ENCODE measurements around the gene EMP1.

EMP1 gene

DNA sequence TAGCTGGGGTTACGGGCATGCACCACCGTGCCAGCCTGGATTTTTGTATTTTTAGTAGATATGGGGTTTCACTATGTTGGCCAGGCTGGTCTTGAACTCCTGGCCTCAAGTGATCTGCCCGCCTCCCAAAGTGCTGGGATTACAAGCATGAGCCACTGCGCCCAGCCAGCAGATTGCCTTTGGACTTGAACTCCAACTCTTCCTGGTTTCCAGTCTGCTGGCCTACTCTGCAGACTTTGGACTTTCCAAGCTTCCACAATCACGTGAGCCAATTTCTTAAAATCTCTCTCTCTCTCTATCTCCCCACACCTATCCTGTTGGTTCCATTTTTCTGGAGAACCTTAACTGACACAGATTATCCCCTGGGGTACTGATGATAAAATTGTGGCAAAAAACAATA, 55.0 kb downstream of the EMP1 start:
- Histone ChIP-seq H3K27me3 (ENCODE audit: insufficient read depth, low read length) (no peaks in the 10 kb centered on the region), H2AFZ (ENCODE audit: low read length) (no peak overlapping the region), H3F3A (ENCODE audit: insufficient read depth, low read length) (no peaks in the 10 kb centered on the region), H3K9ac (ENCODE audit: low read length) (no peak overlapping the region), H3K4me2 (ENCODE audit: low read length) (no peak overlapping the region), H3K9me2 (ENCODE audit: low read depth, low read length) (no peaks in the 10 kb centered on the region), H3K9me3 (ENCODE audit: low read length) (no peaks in the 10 kb centered on the region), H4K20me1 (ENCODE audit: insufficient read depth, low read length) (no peaks in the 10 kb centered on the region), H3K79me2 (ENCODE audit: insufficient read depth, low read length) (no peaks in the 10 kb centered on the region), H3K4me3 (ENCODE audit: low read depth, low read length, poor library complexity, severe bottlenecking) (no peak overlapping the region), H3K4me1 (ENCODE audit: insufficient read depth, low read length, severe bottlenecking) (peaks cover 6% of the 10 kb centered on the region), H3K36me3 (ENCODE audit: insufficient read depth, low read length) (no peaks in the 10 kb centered on the region), H3K27ac (ENCODE audit: low read depth, low read length, poor library complexity, severe bottlenecking) (no peak overlapping the region)
- TF ChIP-seq CTCF (IDR thresholded peaks at IDR 0.05; ENCODE audit: low read length) (no peak), EZH2 (IDR thresholded peaks at IDR 0.05; ENCODE audit: borderline replicate concordance, low read length) (no peak)

GRCh38 chr12:13252024-13252423, 55.5 kb downstream of the EMP1 start:
- Histone ChIP-seq H3K9me3 (ENCODE audit: low read length) (no peaks in the 10 kb centered on the region), H3K9me2 (ENCODE audit: low read depth, low read length) (no peaks in the 10 kb centered on the region), H3K27me3 (ENCODE audit: insufficient read depth, low read length) (no peaks in the 10 kb centered on the region), H3K4me3 (ENCODE audit: low read depth, low read length, poor library complexity, severe bottlenecking) (no peak overlapping the region), H3K4me1 (ENCODE audit: insufficient read depth, low read length, severe bottlenecking) (peaks cover 6% of the 10 kb centered on the region), H3K27ac (ENCODE audit: low read depth, low read length, poor library complexity, severe bottlenecking) (no peak overlapping the region), H3K36me3 (ENCODE audit: insufficient read depth, low read length) (no peaks in the 10 kb centered on the region), H3K9ac (ENCODE audit: low read length) (no peak overlapping the region), H3K4me2 (ENCODE audit: low read length) (no peak overlapping the region), H3K79me2 (ENCODE audit: insufficient read depth, low read length) (no peaks in the 10 kb centered on the region), H4K20me1 (ENCODE audit: insufficient read depth, low read length) (no peaks in the 10 kb centered on the region), H2AFZ (ENCODE audit: low read length) (no peak overlapping the region), H3F3A (ENCODE audit: insufficient read depth, low read length) (no peaks in the 10 kb centered on the region)
- TF ChIP-seq EZH2 (IDR thresholded peaks at IDR 0.05; ENCODE audit: borderline replicate concordance, low read length) (no peak), CTCF (IDR thresholded peaks at IDR 0.05; ENCODE audit: low read length) (no peak)

DNA sequence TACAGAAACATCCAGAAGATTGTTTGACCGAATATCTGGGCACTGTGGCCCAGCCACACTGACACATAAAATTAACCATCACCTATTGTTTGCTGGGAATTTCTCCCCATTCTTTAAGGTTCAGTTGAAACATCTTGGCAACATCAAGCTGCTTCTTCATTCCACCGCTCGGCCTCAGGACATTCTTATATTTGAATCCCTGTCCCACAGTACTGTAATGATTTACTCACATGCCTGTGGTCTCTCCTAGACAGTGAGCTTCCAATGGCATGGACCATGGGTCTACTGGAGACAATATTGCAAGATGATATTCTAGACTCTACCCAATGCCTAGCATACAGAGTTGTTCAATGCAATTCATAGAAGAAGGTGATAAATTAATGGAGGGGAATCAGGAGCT, 56.1 kb downstream of the EMP1 start:
- H3K27me3 ChIP-seq (ENCODE audit: insufficient read depth, low read length): no peaks in the 10 kb centered on the region
- no peak overlapping the region for H2AFZ ChIP-seq (ENCODE audit: low read length)
- no peak for TF ChIP-seq EZH2 (IDR thresholded peaks at IDR 0.05; ENCODE audit: borderline replicate concordance, low read length)
- TF ChIP-seq CTCF (IDR thresholded peaks at IDR 0.05; ENCODE audit: low read length): no peak

More for the DNA sequence above, 56.1 kb downstream of the EMP1 start:
- peaks cover 6% of the 10 kb centered on the region for H3K4me1 ChIP-seq (ENCODE audit: insufficient read depth, low read length, severe bottlenecking)
- H3K4me3 ChIP-seq (ENCODE audit: low read depth, low read length, poor library complexity, severe bottlenecking): no peak overlapping the region
- H3K36me3 ChIP-seq (ENCODE audit: insufficient read depth, low read length): no peaks in the 10 kb centered on the region
- H3K27ac ChIP-seq (ENCODE audit: low read depth, low read length, poor library complexity, severe bottlenecking): no peak overlapping the region
- no peaks in the 10 kb centered on the region for H3K9me2 ChIP-seq (ENCODE audit: low read depth, low read length)
- no peaks in the 10 kb centered on the region for H4K20me1 ChIP-seq (ENCODE audit: insufficient read depth, low read length)
- H3K4me2 ChIP-seq (ENCODE audit: low read length): no peak overlapping the region
- H3K9ac ChIP-seq (ENCODE audit: low read length): no peak overlapping the region
- no peaks in the 10 kb centered on the region for H3K9me3 ChIP-seq (ENCODE audit: low read length)
- no peaks in the 10 kb centered on the region for H3K79me2 ChIP-seq (ENCODE audit: insufficient read depth, low read length)
- H3F3A ChIP-seq (ENCODE audit: insufficient read depth, low read length): no peaks in the 10 kb centered on the region
